AG09309 (cell line): ENCODE data around the gene PCDHGA11.
A peak's percentile ranks its signal among the peaks of the same experiment; 100 is the strongest.
"Not testable (repeated sequence)": the region's sequence is repeated elsewhere in the genome, so short reads cannot be mapped to it uniquely, and the experiment has no call there.

Source experiments
- DNase-seq: peaks from one replicate; pipeline ENCODE4 v3.0.0-alpha.2; 2010; ENCODE audit warnings: low read depth
- H3K4me3 ChIP-seq: 2 replicates; pipeline ENCODE4 v1.5.1; 2011; ENCODE audit warnings: mild to moderate bottlenecking, low read depth, low read length, moderate library complexity; ENCODE audit not compliant: control insufficient read depth
- TF ChIP-seq, protein P1 (sequence below): IDR thresholded peaks from 2 replicates; pipeline ENCODE4 v1.5.1; 2011; ENCODE audit warnings: mild to moderate bottlenecking, low read depth, low read length, inconsistent platforms; ENCODE audit not compliant: insufficient read depth, control insufficient read depth; ENCODE audit errors: missing control alignments

The PCDHGA11 gene

DNA sequence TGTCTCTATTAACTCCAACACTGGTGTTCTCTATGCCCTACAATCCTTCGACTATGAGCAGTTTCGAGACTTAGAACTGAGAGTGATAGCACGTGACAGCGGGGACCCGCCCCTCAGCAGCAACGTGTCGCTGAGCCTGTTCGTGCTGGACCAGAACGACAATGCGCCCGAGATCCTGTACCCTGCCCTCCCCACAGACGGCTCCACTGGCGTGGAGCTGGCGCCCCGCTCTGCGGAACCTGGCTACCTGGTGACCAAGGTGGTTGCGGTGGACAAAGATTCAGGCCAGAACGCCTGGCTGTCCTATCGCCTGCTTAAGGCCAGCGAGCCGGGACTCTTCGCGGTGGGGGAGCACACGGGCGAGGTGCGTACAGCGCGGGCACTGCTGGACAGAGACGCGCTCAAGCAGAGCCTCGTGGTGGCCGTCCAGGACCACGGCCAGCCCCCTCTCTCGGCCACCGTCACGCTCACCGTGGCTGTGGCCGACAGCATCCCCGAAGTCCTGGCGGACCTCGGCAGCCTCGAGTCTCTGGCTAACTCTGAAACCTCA is 2.0 kb downstream of the PCDHGA11 start:
- H3K4me3 ChIP-seq: no peak overlapping the region
- DNase-seq: no peak
- TF ChIP-seq, protein P1, sequence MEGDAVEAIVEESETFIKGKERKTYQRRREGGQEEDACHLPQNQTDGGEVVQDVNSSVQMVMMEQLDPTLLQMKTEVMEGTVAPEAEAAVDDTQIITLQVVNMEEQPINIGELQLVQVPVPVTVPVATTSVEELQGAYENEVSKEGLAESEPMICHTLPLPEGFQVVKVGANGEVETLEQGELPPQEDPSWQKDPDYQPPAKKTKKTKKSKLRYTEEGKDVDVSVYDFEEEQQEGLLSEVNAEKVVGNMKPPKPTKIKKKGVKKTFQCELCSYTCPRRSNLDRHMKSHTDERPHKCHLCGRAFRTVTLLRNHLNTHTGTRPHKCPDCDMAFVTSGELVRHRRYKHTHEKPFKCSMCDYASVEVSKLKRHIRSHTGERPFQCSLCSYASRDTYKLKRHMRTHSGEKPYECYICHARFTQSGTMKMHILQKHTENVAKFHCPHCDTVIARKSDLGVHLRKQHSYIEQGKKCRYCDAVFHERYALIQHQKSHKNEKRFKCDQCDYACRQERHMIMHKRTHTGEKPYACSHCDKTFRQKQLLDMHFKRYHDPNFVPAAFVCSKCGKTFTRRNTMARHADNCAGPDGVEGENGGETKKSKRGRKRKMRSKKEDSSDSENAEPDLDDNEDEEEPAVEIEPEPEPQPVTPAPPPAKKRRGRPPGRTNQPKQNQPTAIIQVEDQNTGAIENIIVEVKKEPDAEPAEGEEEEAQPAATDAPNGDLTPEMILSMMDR: no peak

DNA sequence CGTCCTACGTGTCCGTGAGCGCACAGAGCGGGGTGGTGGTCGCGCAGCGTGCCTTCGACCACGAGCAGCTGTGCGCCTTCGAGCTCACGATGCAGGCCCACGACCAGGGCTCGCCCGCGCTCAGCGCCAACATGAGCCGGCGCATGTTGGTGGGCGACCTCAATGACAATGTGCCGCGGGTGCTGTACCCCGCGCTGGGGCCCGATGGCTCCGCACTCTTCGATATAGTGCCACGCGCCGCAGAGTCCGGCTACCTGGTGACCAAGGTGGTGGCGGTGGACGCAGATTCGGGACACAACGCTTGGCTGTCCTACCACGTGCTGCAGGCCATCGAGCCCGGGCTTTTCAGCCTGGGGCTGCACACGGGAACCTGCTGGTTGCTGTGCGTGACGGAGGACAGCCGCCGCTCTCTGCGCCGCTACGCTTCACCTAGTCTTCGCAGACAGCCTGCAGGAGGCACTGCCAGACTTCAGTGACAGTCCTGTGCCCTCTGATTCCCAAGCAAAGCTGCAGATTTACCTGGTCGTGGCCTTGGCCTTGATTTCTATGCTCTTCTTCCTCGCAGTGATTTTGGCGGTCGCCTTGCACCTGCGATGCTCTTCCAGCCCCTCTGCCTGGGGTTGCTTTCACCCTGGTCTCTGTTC is 7.1 kb downstream of the PCDHGA11 start:
- TF ChIP-seq, protein P1: no peak
- DNase-seq: no peak
- H3K4me3 ChIP-seq: no peak overlapping the region

- TF ChIP-seq, protein P1: peak; percentile 73
- H3K4me3 ChIP-seq: peak within 1 kb of the TSS; percentile 56
- DNase-seq: peak; percentile 90
Observed at GRCh38 chr5:141430332-141431113, 9.7 kb downstream of the PCDHGA11 start, which contains the start of gene PCDHGA12. PCDHGA12 (plus strand) TSS chr5:141430507; CDS start chr5:141430760, 253 bp downstream.

- DNase-seq: no peak
- H3K4me3 ChIP-seq: peak overlapping the region; percentile 56
- TF ChIP-seq, protein P1: no peak
Observed at GRCh38 chr5:141431286-141431685, 10.4 kb downstream of the PCDHGA11 start.

GRCh38 chr5:141432308-141432707 is 11.5 kb downstream of the PCDHGA11 start:
- not testable (repeated sequence) for DNase-seq, H3K4me3 ChIP-seq

DNA sequence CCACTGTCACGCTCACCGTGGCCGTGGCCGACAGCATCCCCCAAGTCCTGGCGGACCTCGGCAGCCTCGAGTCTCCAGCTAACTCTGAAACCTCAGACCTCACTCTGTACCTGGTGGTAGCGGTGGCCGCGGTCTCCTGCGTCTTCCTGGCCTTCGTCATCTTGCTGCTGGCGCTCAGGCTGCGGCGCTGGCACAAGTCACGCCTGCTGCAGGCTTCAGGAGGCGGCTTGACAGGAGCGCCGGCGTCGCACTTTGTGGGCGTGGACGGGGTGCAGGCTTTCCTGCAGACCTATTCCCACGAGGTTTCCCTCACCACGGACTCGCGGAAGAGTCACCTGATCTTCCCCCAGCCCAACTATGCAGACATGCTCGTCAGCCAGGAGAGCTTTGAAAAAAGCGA is 11.9 kb downstream of the PCDHGA11 start:
- not testable (repeated sequence) for H3K4me3 ChIP-seq, DNase-seq

DNA sequence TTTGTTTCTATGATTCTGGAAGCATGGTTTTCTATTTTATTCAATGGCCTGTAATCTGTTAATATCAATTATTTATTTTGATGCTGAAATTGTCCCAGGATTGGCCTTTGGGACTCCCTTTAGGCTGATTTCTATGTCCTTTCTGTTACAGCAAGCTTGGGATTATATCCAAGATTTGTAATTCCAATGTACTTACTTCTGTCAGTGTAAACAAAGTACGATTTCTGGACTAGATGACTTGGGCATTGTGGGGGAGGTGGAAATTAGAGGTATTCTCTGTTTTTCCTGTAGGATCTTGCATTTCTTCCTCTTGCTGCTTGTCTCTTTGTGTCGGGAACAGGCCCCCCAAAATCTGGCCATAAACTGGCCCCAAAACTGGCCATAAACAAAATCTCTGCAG is 13.2 kb downstream of the PCDHGA11 start:
- DNase-seq: no peak
- TF ChIP-seq, protein P1: no peak
- H3K4me3 ChIP-seq: no peak overlapping the region
